HEK293 (cell line): ENCODE data around the gene IRF3.

Experiments
- CTCF ChIA-PET: fragments of 350-600 bp; formaldehyde crosslinking; extraction: SDS; loops from one replicate; lab custom pipeline; 2021; ENCODE audit warnings: antibody characterized with exemption; lab: Yijun Ruan, JAX
- POLR2A ChIA-PET: fragments of 300-600 bp; formaldehyde crosslinking; extraction: SDS; loops from one replicate; lab custom pipeline; 2020; ENCODE audit warnings: antibody characterized with exemption, inconsistent platforms; lab: Yijun Ruan, JAX
- H3K27ac ChIP-seq: fragments of 200-500 bp; sonication (Bioruptor generic); 2 replicates; pipeline ENCODE4 v1.5.1; 2014; ENCODE audit warnings: low read depth, low read length, control low read depth, inconsistent platforms; ENCODE audit errors: extremely low read depth
- H3K36me3 ChIP-seq, 2 experiments: fragments of 200-500 bp in 1 of 2; sonication (Bioruptor generic) in 1 of 2; 1 replicate in 1 of 2; 2 replicates in 1 of 2; pipeline ENCODE4 v1.5.1; 2014 to 2017; ENCODE audit warnings: inconsistent platforms in 2 of 2, low read length in 2 of 2; ENCODE audit not compliant: control insufficient read depth in 2 of 2, insufficient read depth in 1 of 2
- H3K4me1 ChIP-seq: fragments of 200-500 bp; sonication (Bioruptor generic); 2 replicates; pipeline ENCODE4 v1.5.1; 2014; ENCODE audit warnings: mild to moderate bottlenecking, low read length, inconsistent platforms; ENCODE audit not compliant: control insufficient read depth, insufficient read depth
- H3K4me3 ChIP-seq: 2 replicates; pipeline ENCODE4 v1.5.1; 2011; ENCODE audit warnings: low read depth, mild to moderate bottlenecking, control low read depth, low read length, moderate library complexity
- H3K9me3 ChIP-seq: fragments of 200-500 bp; sonication (Bioruptor generic); 2 replicates; pipeline ENCODE4 v1.5.1; 2014; ENCODE audit warnings: low read depth, low read length, inconsistent platforms; ENCODE audit not compliant: control insufficient read depth, insufficient read depth
- BCL11A ChIP-seq: fragments of 450-650 bp; formaldehyde crosslinking; IDR thresholded peaks from 2 replicates; pipeline ENCODE4 v1.5.1; 2016; ENCODE audit warnings: low read depth, missing biosample characterization, missing genetic modification characterization
- BCL11B ChIP-seq: fragments of 450-650 bp; formaldehyde crosslinking; IDR thresholded peaks from 2 replicates; pipeline ENCODE4 v1.5.1; 2016; ENCODE audit warnings: low read depth, missing biosample characterization, missing genetic modification characterization
- SP3 ChIP-seq: fragments of 450-650 bp; formaldehyde crosslinking; IDR thresholded peaks from 2 replicates; pipeline ENCODE4 v1.5.1; 2016; ENCODE audit warnings: missing biosample characterization, missing genetic modification characterization
- WT1 ChIP-seq: fragments of 450-650 bp; formaldehyde crosslinking; IDR thresholded peaks from 2 replicates; pipeline ENCODE4 v1.5.1; 2016; ENCODE audit warnings: missing biosample characterization, missing genetic modification characterization
- ZNF529 ChIP-seq: fragments of 450-650 bp; formaldehyde crosslinking; IDR thresholded peaks from 2 replicates; pipeline ENCODE4 v1.5.1; 2017; ENCODE audit warnings: missing genetic modification characterization, missing biosample characterization; ENCODE audit not compliant: insufficient replicate concordance
- ZNF558 ChIP-seq: fragments of 450-650 bp; formaldehyde crosslinking; IDR thresholded peaks from 2 replicates; pipeline ENCODE4 v1.5.1; 2016; ENCODE audit warnings: missing biosample characterization, missing genetic modification characterization
- ZNF561 ChIP-seq: fragments of 450-650 bp; IDR thresholded peaks from 2 replicates; pipeline ENCODE4 v1.5.1; 2018; ENCODE audit warnings: missing biosample characterization, missing genetic modification characterization, borderline replicate concordance
- TF ChIP-seq, protein P1 (sequence below): fragments of 450-650 bp; formaldehyde crosslinking; IDR thresholded peaks from 2 replicates; pipeline ENCODE4 v1.5.1; 2016; ENCODE audit warnings: missing biosample characterization, missing genetic modification characterization
- TF ChIP-seq, protein P2 (sequence below): sonication (generic); formaldehyde crosslinking; IDR thresholded peaks from 2 replicates; pipeline ENCODE4 v1.8.1; 2022; ENCODE audit warnings: mild to moderate bottlenecking, moderate library complexity, missing genetic modification reagents
- TF ChIP-seq, protein P3 (sequence below): fragments of 450-650 bp; formaldehyde crosslinking; IDR thresholded peaks from 2 replicates; pipeline ENCODE4 v1.5.1; 2017; ENCODE audit warnings: missing biosample characterization, missing genetic modification characterization

IRF3 gene

DNA sequence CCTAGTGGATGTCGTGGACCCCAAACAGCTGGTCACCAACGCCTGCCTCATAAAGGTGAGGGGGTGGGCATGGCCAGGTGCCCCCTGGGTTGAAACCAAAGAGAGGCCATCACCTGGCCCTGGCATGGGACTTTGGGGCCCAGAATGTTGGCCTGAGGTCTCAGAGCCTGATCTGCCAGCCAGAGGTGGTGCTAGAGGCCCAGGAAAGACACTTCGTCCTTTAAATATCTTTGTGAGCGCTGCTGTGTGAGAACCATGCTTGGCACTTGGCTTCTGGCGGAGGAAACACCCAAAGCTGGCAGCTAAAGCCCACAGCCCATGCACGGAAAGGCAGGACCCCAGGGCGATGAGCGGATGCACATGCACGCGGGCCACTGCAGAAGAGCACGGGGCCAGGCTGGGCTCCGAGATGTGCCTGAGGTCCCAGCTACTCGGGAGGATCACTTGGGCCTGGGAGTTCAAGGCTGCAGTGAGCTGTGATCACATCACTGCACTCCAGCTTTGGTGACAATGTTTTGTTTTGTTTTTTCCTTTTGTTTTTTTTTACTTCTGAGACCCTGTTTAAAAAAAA is 19.4 kb upstream of the IRF3 start:
- Histone ChIP-seq H3K36me3 (peaks cover 43 to 77% of the 10 kb centered on the region in 2 experiments), H3K27ac (no peak overlapping the region), H3K4me3 (no peak overlapping the region), H3K9me3 (no peaks in the 10 kb centered on the region), H3K4me1 (peaks cover 7% of the 10 kb centered on the region)
- CTCF ChIA-PET, result interaction anchor here (0.5 to 1.6 kb wide), 11 partner anchors 11 to 194 kb away, joined by 3 to 9 read pairs (median 3); partner anchors contain the start of gene FUZ
- POLR2A ChIA-PET, result interaction anchor here (0.7 to 1.9 kb wide), 3 partner anchors 10 to 163 kb away, joined by 3 to 6 read pairs (median 3); partner anchors contain the start of gene RRAS
- TF ChIP-seq BCL11B (tag by site-specific recombination), result no peak

DNA sequence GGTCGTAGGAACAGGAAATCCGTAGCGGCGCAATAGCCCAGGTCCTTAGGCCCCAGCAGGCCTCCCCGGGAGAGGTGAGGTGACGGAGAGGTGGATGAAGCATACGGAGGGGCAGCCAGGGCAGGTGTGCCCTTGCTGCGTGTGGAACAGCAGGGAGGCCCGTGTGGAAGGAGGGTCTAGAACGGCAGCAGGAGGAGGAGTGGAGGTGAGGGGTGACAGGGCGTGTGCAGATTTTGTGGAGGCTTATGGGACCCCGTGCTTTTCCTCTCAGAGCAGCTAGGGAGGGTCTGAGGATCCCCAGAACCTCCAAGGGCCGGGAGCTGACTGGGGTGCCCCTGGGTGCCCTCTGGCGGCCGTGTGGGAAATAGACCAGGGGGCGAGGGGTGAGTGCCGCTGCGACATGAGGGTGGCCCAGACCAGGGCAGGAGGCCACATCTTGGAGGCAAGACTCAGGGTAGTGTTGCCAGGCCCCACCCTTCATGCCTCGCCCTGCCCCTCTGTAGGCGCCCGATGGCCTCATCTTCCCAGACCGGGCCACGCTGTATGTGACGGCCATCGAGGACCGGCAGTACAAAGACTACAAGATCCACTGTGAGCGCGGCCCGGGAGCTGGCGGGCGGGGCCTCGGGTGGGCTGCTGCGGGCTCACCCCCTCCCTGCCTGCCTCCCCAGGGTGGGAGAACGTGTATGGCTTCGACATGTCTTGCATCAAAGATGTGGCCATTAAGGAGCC is 18.8 kb upstream of the IRF3 start:
- H3K27ac ChIP-seq, result no peak overlapping the region
- H3K36me3 ChIP-seq, result peaks cover 43 to 77% of the 10 kb centered on the region in 2 experiments
- no peak overlapping the region for H3K4me3 ChIP-seq
- no peaks in the 10 kb centered on the region for H3K9me3 ChIP-seq
- ChIA-PET CTCF (interaction anchor here (0.5 to 1.6 kb wide), 13 partner anchors 8 to 271 kb away, joined by 3 to 9 read pairs (median 3); partner anchors contain the start of gene FUZ), POLR2A (interaction anchor here (1.4 kb wide), 1 partner anchor 44 kb away, joined by 3 read pairs; the partner anchor contains the start of gene RRAS)
- TF ChIP-seq BCL11A (no peak), ZNF529 (tag by site-specific recombination) (no peak)
- TF ChIP-seq, protein P1, sequence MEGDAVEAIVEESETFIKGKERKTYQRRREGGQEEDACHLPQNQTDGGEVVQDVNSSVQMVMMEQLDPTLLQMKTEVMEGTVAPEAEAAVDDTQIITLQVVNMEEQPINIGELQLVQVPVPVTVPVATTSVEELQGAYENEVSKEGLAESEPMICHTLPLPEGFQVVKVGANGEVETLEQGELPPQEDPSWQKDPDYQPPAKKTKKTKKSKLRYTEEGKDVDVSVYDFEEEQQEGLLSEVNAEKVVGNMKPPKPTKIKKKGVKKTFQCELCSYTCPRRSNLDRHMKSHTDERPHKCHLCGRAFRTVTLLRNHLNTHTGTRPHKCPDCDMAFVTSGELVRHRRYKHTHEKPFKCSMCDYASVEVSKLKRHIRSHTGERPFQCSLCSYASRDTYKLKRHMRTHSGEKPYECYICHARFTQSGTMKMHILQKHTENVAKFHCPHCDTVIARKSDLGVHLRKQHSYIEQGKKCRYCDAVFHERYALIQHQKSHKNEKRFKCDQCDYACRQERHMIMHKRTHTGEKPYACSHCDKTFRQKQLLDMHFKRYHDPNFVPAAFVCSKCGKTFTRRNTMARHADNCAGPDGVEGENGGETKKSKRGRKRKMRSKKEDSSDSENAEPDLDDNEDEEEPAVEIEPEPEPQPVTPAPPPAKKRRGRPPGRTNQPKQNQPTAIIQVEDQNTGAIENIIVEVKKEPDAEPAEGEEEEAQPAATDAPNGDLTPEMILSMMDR (tag by site-specific recombination), result peak; percentile 70
- TF ChIP-seq, all 188 proteins: peak for 1
- H3K4me1 ChIP-seq, result peaks cover 13% of the 10 kb centered on the region

DNA sequence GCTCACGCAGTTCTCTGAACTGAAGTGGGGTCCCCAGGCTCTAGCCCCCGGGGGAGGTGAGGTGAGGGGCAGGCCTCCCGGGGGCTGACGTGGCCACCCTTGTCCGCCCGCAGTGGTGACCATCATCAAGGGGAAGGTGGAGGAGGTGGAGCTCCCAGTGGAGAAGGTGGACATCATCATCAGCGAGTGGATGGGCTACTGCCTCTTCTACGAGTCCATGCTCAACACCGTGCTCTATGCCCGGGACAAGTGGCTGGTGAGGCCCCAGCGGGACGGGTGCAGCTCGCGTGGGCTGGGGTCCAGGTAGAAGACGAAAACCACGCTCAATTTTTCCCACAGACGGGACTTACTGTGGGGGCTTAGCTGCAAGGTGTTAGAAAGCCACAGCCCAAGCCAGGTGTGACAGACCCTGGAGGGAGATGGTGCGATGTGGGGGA is 18.2 kb upstream of the IRF3 start:
- TF ChIP-seq, protein P2, sequence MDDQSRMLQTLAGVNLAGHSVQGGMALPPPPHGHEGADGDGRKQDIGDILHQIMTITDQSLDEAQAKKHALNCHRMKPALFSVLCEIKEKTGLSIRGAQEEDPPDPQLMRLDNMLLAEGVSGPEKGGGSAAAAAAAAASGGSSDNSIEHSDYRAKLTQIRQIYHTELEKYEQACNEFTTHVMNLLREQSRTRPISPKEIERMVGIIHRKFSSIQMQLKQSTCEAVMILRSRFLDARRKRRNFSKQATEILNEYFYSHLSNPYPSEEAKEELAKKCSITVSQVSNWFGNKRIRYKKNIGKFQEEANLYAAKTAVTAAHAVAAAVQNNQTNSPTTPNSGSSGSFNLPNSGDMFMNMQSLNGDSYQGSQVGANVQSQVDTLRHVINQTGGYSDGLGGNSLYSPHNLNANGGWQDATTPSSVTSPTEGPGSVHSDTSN (CRISPR knock-in tag), result no peak
- TF ChIP-seq, protein P3, sequence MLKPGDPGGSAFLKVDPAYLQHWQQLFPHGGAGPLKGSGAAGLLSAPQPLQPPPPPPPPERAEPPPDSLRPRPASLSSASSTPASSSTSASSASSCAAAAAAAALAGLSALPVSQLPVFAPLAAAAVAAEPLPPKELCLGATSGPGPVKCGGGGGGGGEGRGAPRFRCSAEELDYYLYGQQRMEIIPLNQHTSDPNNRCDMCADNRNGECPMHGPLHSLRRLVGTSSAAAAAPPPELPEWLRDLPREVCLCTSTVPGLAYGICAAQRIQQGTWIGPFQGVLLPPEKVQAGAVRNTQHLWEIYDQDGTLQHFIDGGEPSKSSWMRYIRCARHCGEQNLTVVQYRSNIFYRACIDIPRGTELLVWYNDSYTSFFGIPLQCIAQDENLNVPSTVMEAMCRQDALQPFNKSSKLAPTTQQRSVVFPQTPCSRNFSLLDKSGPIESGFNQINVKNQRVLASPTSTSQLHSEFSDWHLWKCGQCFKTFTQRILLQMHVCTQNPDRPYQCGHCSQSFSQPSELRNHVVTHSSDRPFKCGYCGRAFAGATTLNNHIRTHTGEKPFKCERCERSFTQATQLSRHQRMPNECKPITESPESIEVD (tag by site-specific recombination), result no peak
- TF ChIP-seq WT1, result no peak
- TF ChIP-seq ZNF561 (tag by site-specific recombination), result no peak
- no peak for TF ChIP-seq ZNF558 (tag by site-specific recombination)
- no peak for TF ChIP-seq SP3 (tag by site-specific recombination)
- TF ChIP-seq, all 188 proteins: peak for 0
- ChIA-PET POLR2A (interaction anchor here (1.4 kb wide), 1 partner anchor 44 kb away, joined by 3 read pairs; the partner anchor contains the start of gene RRAS), CTCF (interaction anchor here (0.6 to 1.6 kb wide), 8 partner anchors 9 to 272 kb away, joined by 3 to 9 read pairs (median 5); partner anchors contain the start of gene FUZ)
- Histone ChIP-seq H3K36me3 (peaks cover 43 to 72% of the 10 kb centered on the region in 2 experiments), H3K27ac (no peak overlapping the region), H3K4me1 (peaks cover 17% of the 10 kb centered on the region), H3K9me3 (no peaks in the 10 kb centered on the region), H3K4me3 (no peak overlapping the region)
